DMS 273 (cell line): ENCODE measurements around the gene ADGRG6.

Experiments
- DNase-seq: peaks from one replicate; lab custom pipeline; 2025; ENCODE audit not compliant: unreplicated experiment; lab: John Stamatoyannopoulos, UW

ADGRG6 gene

GRCh38 chr6:142290851-142291250 lies 11.0 kb upstream of the ADGRG6 start:
- no peak for DNase-seq

DNA sequence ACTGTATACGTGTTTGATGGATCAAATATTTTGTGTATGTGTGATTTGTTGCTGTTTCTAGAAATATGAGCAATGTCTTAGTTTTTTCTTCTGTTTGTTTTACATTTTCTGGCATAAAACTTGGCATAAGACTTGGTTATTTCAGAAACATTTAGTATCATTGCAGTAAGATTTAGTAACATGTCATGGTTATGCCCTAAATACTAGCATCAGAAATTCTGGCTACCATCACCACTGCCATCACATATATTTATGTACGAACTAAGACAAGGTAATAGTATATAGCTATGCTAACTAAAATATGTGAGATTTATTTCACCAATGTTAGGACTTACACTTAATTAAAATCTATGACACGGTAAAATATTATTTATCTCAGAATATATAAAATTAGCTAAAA lies 10.3 kb upstream of the ADGRG6 start:
- DNase-seq, result no peak

- no peak for DNase-seq
These were observed 9.5 kb upstream of the ADGRG6 start for GRCh38 chr6:142292166-142292924.

DNA sequence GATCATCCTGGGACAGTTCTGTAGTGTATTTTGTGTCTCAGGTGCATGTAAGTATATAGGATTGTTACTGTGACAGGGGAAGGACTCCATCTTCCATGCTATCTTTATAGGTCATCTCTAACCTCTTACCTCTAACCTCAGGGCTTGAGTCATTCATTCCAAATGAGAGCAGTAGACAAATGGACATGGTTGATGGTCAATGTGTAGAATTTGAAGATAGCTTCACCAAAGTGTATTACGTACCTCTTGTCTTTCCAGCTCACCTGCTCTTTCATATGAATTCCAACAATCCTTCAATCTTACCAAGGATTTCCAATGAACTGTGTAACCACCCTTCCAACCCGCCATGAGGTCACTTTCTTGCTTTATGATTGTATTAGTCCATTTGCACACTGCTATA lies 8.7 kb upstream of the ADGRG6 start:
- DNase-seq, result no peak

- DNase-seq, result no peak
These were observed 7.1 kb upstream of the ADGRG6 start for GRCh38 chr6:142294679-142295078.

DNA sequence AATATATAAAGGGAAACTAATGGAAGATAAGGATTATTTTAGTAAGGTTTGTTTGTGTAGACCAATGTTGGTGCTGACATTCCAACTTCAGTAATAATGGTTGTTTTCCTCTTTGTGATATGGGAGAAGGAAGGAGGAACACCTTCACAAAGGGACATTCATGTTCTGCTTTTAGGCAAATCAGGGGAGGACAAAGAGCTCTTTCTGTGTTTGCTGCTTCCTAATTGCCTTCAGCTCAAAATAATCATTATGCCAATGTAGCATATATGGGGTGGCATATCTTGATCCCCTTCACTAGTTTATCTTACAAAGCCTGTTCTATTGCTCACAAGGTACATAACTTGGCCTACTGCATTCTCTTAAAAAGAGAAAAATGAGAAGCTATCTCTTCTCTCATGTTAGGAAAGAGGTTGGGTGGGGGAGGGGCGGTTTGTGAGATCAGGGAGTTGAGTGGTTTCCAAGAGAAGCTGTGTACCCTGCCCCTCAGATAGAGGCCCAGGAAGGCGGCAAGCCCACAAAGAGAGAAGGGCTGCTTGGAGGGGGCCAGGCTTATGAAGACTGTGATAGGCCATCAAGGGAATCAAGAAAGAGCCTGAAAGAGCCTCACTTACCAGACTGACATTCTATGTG lies 4.7 kb upstream of the ADGRG6 start:
- no peak for DNase-seq

DNA sequence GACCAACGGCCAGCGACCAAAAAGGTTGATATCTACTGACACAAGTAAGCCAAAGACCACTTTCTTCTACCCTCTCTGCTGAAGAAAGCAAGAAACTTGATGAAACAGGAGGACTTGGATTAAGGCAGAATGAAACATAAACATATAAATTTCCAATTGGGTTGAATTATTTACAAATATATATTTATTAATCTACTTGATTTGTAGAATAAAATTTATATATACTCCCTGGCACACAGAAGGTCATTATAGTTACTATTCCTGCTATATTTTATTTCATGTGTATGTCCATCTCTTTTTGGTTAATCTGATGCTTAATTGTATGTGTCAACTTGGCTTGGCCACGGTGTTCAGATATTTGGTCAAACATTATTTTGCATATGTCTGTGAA lies 4.2 kb upstream of the ADGRG6 start:
- DNase-seq, result no peak

- DNase-seq, result no peak
These were observed 3.6 kb upstream of the ADGRG6 start for GRCh38 chr6:142297996-142298753.

GRCh38 chr6:142300302-142300701 lies 1.5 kb upstream of the ADGRG6 start:
- no peak for DNase-seq

DNA sequence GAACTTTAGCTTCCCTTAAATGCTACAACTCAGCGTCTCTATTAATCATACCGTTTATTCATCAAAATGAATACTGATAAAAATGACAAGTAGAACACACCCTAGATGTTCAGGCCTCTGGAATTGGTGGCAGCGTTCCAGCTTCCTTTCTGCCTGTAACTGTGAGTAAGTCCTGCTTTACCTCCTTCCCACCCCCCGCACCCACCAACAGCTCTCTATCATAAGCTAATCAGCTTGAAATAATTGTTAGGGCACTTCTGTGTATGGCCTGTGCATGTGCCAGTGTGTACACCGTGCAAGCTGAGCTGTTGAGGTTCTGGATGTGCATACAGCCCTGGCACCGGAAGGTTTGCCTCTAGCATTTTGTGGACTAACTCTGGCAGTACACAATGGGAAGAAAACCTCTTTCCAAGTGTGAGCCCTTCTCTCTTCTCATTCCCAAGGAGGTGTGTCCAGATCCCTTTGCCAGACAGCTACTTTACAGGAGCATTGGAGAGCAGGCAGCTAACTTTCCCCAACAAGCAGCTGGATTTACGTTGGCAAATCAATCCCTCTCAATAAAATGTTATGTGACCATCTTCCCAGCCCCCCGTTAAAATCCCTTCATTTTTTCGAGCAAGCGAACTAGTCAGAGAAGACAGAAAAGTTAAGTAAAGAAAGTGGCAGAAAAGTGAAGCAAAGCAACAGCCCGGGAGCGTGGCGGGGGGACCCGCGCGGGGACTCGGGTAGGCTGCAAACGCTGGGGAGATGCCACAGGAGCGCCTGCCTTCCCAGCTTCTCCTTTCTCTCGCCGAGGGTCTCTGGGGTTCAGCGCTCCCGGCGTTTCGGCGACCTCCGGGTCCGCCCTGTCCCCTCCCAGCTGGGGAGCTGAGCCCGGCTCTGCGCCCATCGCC lies 803 bp upstream of the ADGRG6 start:
- peak; percentile 36 for DNase-seq

- DNase-seq, result no peak
These were observed 791 bp downstream of the ADGRG6 start for GRCh38 chr6:142302421-142303175.

- no peak for DNase-seq
These were observed 1.3 kb downstream of the ADGRG6 start for GRCh38 chr6:142303176-142303533.

DNA sequence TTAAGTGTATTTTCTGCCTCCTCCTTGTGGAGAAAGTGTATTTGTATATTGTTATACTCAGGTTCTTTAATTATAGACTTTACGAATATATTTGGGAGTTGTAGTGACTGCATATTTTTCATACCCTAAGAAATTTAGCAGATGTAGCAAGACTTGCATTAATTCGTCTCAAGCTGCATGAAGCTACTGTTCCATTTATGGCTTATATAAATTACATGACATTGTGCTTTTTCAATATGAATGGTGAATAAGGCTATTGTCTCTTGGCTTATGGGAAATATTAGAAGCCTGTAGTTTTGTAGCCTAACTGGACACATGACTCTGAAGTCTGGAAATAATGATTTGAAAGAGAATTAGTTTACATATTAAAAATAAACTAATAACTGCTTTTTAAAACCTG lies 2.4 kb downstream of the ADGRG6 start:
- no peak for DNase-seq

- DNase-seq, result no peak
These were observed 4.9 kb downstream of the ADGRG6 start for GRCh38 chr6:142306736-142307135.

GRCh38 chr6:142307963-142308748 lies 6.3 kb downstream of the ADGRG6 start:
- no peak for DNase-seq

DNA sequence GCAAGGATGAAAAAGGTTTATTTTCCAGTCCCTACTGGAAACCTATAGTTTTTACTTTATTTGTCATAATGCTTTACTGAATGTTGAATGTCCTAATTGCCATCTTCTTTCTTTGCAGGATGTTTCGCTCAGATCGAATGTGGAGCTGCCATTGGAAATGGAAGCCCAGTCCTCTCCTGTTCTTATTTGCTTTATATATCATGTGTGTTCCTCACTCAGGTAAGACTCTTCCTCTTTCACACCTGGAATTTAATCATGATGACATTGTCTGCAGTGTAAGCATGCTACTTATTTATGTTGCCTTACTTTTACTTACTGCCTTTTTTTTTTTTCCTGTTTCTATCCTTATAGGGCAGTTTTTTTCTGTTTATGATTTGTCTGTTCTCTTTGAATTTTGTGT lies 7.6 kb downstream of the ADGRG6 start:
- no peak for DNase-seq

DNA sequence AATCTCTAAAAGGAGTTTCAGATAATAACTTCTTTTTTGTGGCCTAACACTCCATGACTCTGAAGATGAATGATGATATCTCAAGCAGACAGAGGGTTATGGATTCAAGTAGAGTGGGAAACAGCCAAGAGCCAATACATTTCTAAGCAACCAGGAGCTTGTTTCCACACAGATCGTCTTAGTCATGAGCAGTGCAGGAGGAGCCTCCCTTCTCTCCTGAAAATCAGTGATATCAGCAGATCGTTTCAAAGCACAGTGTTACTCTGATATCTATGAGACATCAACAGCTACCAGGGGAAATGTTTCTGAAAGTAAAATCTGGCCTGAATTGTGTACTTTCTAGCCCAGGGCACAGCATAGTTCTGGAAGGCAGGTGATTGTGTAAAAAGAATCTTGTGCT lies 11.5 kb downstream of the ADGRG6 start:
- no peak for DNase-seq

- DNase-seq, result no peak
These were observed 15.1 kb downstream of the ADGRG6 start for GRCh38 chr6:142316791-142317368.

DNA sequence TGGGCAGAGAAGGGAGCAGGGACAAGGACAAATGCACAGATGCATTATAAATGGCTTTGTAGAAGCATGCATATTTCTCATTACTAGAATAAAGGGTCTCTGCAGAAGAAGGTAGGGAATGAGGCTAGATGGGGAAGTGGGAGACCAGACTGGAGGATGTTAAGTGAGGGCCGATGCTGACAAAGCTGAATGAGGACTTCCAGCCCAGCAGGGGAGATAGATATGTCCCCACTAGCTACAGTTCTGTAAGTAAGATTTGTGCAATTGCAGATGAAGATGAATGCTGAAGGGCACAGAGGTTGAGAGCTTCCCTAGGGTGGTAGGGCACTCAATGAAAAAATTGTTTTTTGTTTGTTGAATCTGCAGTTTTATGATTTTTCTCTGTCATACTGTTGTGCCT lies 16.9 kb downstream of the ADGRG6 start:
- DNase-seq, result no peak
